Measurements from ENCODE around the gene COL4A6. TPM values are rescaled to one million over a fixed set of nuclear protein-coding genes. Genes with fewer than 3 reads are reported as not detected.
A peak's percentile ranks its signal among the peaks of the same experiment; 100 is the strongest.

The COL4A6 gene
- total RNA-seq, 1 donor from 2014 or later: 109 TPM

- no peak for DNase-seq (ENCODE audit: low spot score)
Observed at GRCh38 chrX:108331126-108331909, 106.9 kb downstream of the COL4A6 start.

- DNase-seq (ENCODE audit: low spot score): no peak
Observed at GRCh38 chrX:108323751-108324150, 114.5 kb downstream of the COL4A6 start.

- no peak for DNase-seq (ENCODE audit: low spot score)
Observed at GRCh38 chrX:108322234-108322633, 116.0 kb downstream of the COL4A6 start.

- DNase-seq (ENCODE audit: low spot score): no peak
Observed at GRCh38 chrX:108316456-108316855, 121.8 kb downstream of the COL4A6 start.

- DNase-seq (ENCODE audit: low spot score): no peak
Observed at GRCh38 chrX:108313669-108314068, 124.6 kb downstream of the COL4A6 start.

GRCh38 chrX:108312957-108313356 is 125.3 kb downstream of the COL4A6 start:
- DNase-seq (ENCODE audit: low spot score): peak; percentile 36

GRCh38 chrX:108312011-108312410 is 126.2 kb downstream of the COL4A6 start:
- no peak for DNase-seq (ENCODE audit: low spot score)

- no peak for DNase-seq (ENCODE audit: low spot score)
Observed at GRCh38 chrX:108310506-108310905, 127.7 kb downstream of the COL4A6 start.

GRCh38 chrX:108309144-108309543 is 129.1 kb downstream of the COL4A6 start:
- DNase-seq (ENCODE audit: low spot score): no peak

- DNase-seq (ENCODE audit: low spot score): no peak
Observed at GRCh38 chrX:108307132-108308085, 130.8 kb downstream of the COL4A6 start.

- no peak for DNase-seq (ENCODE audit: low spot score)
Observed at GRCh38 chrX:108306086-108306485, 132.1 kb downstream of the COL4A6 start.

GRCh38 chrX:108304757-108305156 is 133.5 kb downstream of the COL4A6 start:
- no peak for DNase-seq (ENCODE audit: low spot score)

GRCh38 chrX:108304210-108304609 is 134.0 kb downstream of the COL4A6 start:
- no peak for DNase-seq (ENCODE audit: low spot score)

- DNase-seq (ENCODE audit: low spot score): no peak
Observed at GRCh38 chrX:108303682-108304081, 134.5 kb downstream of the COL4A6 start.

GRCh38 chrX:108299704-108300103 is 138.5 kb downstream of the COL4A6 start:
- DNase-seq (ENCODE audit: low spot score): no peak

GRCh38 chrX:108299101-108299591 is 139.1 kb downstream of the COL4A6 start:
- DNase-seq (ENCODE audit: low spot score): no peak

- DNase-seq (ENCODE audit: low spot score): no peak
Observed at GRCh38 chrX:108298165-108298602, 140.0 kb downstream of the COL4A6 start.

- no peak for DNase-seq (ENCODE audit: low spot score)
Observed at GRCh38 chrX:108297290-108297689, 140.9 kb downstream of the COL4A6 start.

GRCh38 chrX:108292053-108292452 is 146.2 kb downstream of the COL4A6 start:
- no peak for DNase-seq (ENCODE audit: low spot score)

- no peak for DNase-seq (ENCODE audit: low spot score)
Observed at GRCh38 chrX:108285918-108286317, 152.3 kb downstream of the COL4A6 start.

GRCh38 chrX:108285356-108285755 is 152.9 kb downstream of the COL4A6 start:
- DNase-seq (ENCODE audit: low spot score): no peak

GRCh38 chrX:108275732-108276131 is 162.5 kb downstream of the COL4A6 start:
- no peak for DNase-seq (ENCODE audit: low spot score)
